IMR-90 (cell line): ENCODE results near the gene ACOX3. TPM values are rescaled to one million over a fixed set of nuclear protein-coding genes. Genes with fewer than 3 reads are reported as not detected.
A peak's percentile ranks its signal among the peaks of the same experiment; 100 is the strongest.

ENCODE experiments used
- ATAC-seq: fragments of 200-7000 bp; cut with Tn5 transposase; 2 replicates; pipeline ENCODE4 v1.9.1; 2020; ENCODE audit warnings: low read depth, mild to moderate bottlenecking, moderate library complexity
- Bru-seq: library from RNA; stranded (reverse); fragments of 400-500 nt; gene quantifications from one replicate; lab custom pipeline; 2021; lab: Mats Ljungman, UMichigan
- BruChase-seq, 2 experiments: library from RNA; stranded (reverse); fragments of 400-500 nt; gene quantifications; one replicate each; lab custom pipeline; 2021; lab: Mats Ljungman, UMichigan
- BruUV-seq: library from RNA; stranded (reverse); fragments of 400-500 nt; replicated peaks from 2 replicates; lab custom pipeline; 2021; lab: Mats Ljungman, UMichigan
- CTCF ChIA-PET: fragments of 300-600 bp; formaldehyde crosslinking; extraction: SDS; loops from one replicate; lab custom pipeline; 2021; ENCODE audit warnings: antibody characterized with exemption; lab: Yijun Ruan, JAX
- POLR2A ChIA-PET: fragments of 300-600 bp; sonication (Branson Sonifier 250); formaldehyde crosslinking; loops from one replicate; lab custom pipeline; 2022; ENCODE audit warnings: antibody characterized with exemption; ENCODE audit not compliant: unreplicated experiment; lab: Charles Lee
- DNase-seq: peaks from one replicate; pipeline ENCODE4 v3.0.0; 2013
- H2AFZ ChIP-seq: replicated peaks from 2 replicates; pipeline ENCODE3; 2013; ENCODE audit warnings: low read length, mild to moderate bottlenecking; ENCODE audit not compliant: poor library complexity
- H2AK5ac ChIP-seq: 2 replicates; pipeline ENCODE4 v1.6.1; 2013; ENCODE audit warnings: low read depth, low read length, inconsistent platforms
- H2AK9ac ChIP-seq: replicated peaks from 2 replicates; pipeline ENCODE3; 2013; ENCODE audit warnings: mild to moderate bottlenecking, low read depth, low read length, moderate library complexity; ENCODE audit not compliant: poor library complexity
- H2BK120ac ChIP-seq: 2 replicates; pipeline ENCODE4 v1.6.1; 2013; ENCODE audit warnings: low read depth, low read length, inconsistent platforms
- H2BK15ac ChIP-seq: 3 replicates; pipeline ENCODE4 v1.6.1; 2013; ENCODE audit warnings: low read depth, low read length, inconsistent platforms
- H2BK20ac ChIP-seq: 2 replicates; pipeline ENCODE4 v1.6.1; 2013; ENCODE audit warnings: low read depth, mild to moderate bottlenecking, inconsistent platforms, low read length, moderate library complexity
- H2BK5ac ChIP-seq: 2 replicates; pipeline ENCODE4 v1.6.1; 2013; ENCODE audit warnings: mild to moderate bottlenecking, low read depth, low read length, inconsistent platforms; ENCODE audit not compliant: poor library complexity, severe bottlenecking
- H3K14ac ChIP-seq: replicated peaks from 2 replicates; pipeline ENCODE4 v1.6.1; 2013; ENCODE audit warnings: low read depth, low read length, inconsistent platforms
- H3K18ac ChIP-seq: 2 replicates; pipeline ENCODE4 v1.6.1; 2013; ENCODE audit warnings: low read depth, low read length, control low read depth
- H3K23ac ChIP-seq: 2 replicates; pipeline ENCODE4 v1.6.1; 2013; ENCODE audit warnings: low read depth, low read length, inconsistent platforms
- H3K27ac ChIP-seq: 2 replicates; pipeline ENCODE4 v1.5.1; 2013; ENCODE audit warnings: mild to moderate bottlenecking, control low read depth, low read length; ENCODE audit not compliant: insufficient read depth
- H3K27me3 ChIP-seq: 2 replicates; pipeline ENCODE4 v1.6.1; 2013; ENCODE audit warnings: low read length; ENCODE audit not compliant: control insufficient read depth, insufficient read depth
- H3K36me3 ChIP-seq: 2 replicates; pipeline ENCODE4 v1.6.1; 2013; ENCODE audit warnings: low read length, mixed read lengths; ENCODE audit not compliant: control insufficient read depth, insufficient read depth
- H3K4ac ChIP-seq: 2 replicates; pipeline ENCODE4 v1.6.1; 2013; ENCODE audit warnings: low read depth, low read length, inconsistent platforms
- H3K4me1 ChIP-seq: 2 replicates; pipeline ENCODE4 v1.6.1; 2013; ENCODE audit warnings: low read length, mixed read lengths; ENCODE audit not compliant: control insufficient read depth, insufficient read depth
- H3K4me2 ChIP-seq: 2 replicates; pipeline ENCODE4 v1.6.1; 2013; ENCODE audit warnings: low read depth, mild to moderate bottlenecking, control low read depth, low read length, moderate library complexity
- H3K4me3 ChIP-seq: 2 replicates; pipeline ENCODE4 v1.5.1; 2013; ENCODE audit warnings: low read depth, mild to moderate bottlenecking, control low read depth, low read length, moderate library complexity; ENCODE audit not compliant: insufficient read depth
- H3K56ac ChIP-seq: 2 replicates; pipeline ENCODE4 v1.6.1; 2013; ENCODE audit warnings: low read length, inconsistent platforms; ENCODE audit not compliant: insufficient read depth; ENCODE audit errors: extremely low read depth
- H3K79me1 ChIP-seq, 2 experiments: 2 replicates each; pipeline ENCODE4 v1.6.1; 2013; ENCODE audit warnings: low read length in 2 of 2, inconsistent platforms in 1 of 2, low read depth in 1 of 2
- H3K9ac ChIP-seq: 2 replicates; pipeline ENCODE4 v1.6.1; 2013; ENCODE audit warnings: low read depth, low read length, control low read depth
- H3K9me1 ChIP-seq: 2 replicates; pipeline ENCODE4 v1.6.1; 2013; ENCODE audit warnings: low read length, inconsistent platforms; ENCODE audit not compliant: insufficient read depth
- H3K9me3 ChIP-seq: 2 replicates; pipeline ENCODE4 v1.6.1; 2013; ENCODE audit warnings: low read length; ENCODE audit not compliant: control insufficient read depth, insufficient read depth
- H4K20me1 ChIP-seq: 2 replicates; pipeline ENCODE4 v1.6.1; 2013; ENCODE audit warnings: low read length, inconsistent platforms; ENCODE audit not compliant: insufficient read depth
- H4K5ac ChIP-seq: 2 replicates; pipeline ENCODE4 v1.6.1; 2013; ENCODE audit warnings: mild to moderate bottlenecking, low read depth, low read length, control low read depth
- H4K8ac ChIP-seq, 2 experiments: 2 replicates each; pipeline ENCODE4 v1.6.1; 2013; ENCODE audit warnings: low read depth in 2 of 2, low read length in 2 of 2, control low read depth in 1 of 2, inconsistent platforms in 1 of 2
- H4K91ac ChIP-seq: 2 replicates; pipeline ENCODE4 v1.6.1; 2013; ENCODE audit warnings: low read depth, low read length, inconsistent platforms; ENCODE audit not compliant: insufficient read depth
- BHLHE40 ChIP-seq: fragments of 150-350 bp; IDR thresholded peaks from 2 replicates; pipeline ENCODE4 v1.6.1; 2016; ENCODE audit warnings: mild to moderate bottlenecking, low read depth, low read length
- CEBPB ChIP-seq: IDR thresholded peaks from 2 replicates; pipeline ENCODE4 v1.6.1; 2012; ENCODE audit warnings: low read depth, low read length, improper control_type of control experiment
- CTCF ChIP-seq: conservative IDR thresholded peaks from 2 replicates; pipeline ENCODE4 v1.5.1; 2012; ENCODE audit warnings: mild to moderate bottlenecking, low read depth, low read length, improper control_type of control experiment
- MAZ ChIP-seq: IDR thresholded peaks from 2 replicates; pipeline ENCODE4 v1.6.1; 2012; ENCODE audit warnings: low read depth, mild to moderate bottlenecking, low read length, improper control_type of control experiment, moderate library complexity, borderline replicate concordance
- MXI1 ChIP-seq: IDR thresholded peaks from 2 replicates; pipeline ENCODE4 v1.6.1; 2012; ENCODE audit warnings: low read depth, mild to moderate bottlenecking, low read length, moderate library complexity, borderline replicate concordance
- NFE2L2 ChIP-seq: fragments of 150-350 bp; IDR thresholded peaks from 2 replicates; pipeline ENCODE4 v1.6.1; 2016; ENCODE audit warnings: low read depth, mild to moderate bottlenecking, low read length
- RFX5 ChIP-seq: IDR thresholded peaks from 2 replicates; pipeline ENCODE4 v1.8.0; 2012; ENCODE audit warnings: low read depth, mild to moderate bottlenecking, low read length, moderate library complexity
- SMC3 ChIP-seq: fragments of 150-350 bp; IDR thresholded peaks from 2 replicates; pipeline ENCODE4 v1.6.1; 2016; ENCODE audit warnings: low read depth, mild to moderate bottlenecking, antibody characterized with exemption, low read length, moderate library complexity
- USF2 ChIP-seq: fragments of 150-350 bp; IDR thresholded peaks from 2 replicates; pipeline ENCODE4 v1.6.1; 2017; ENCODE audit warnings: mild to moderate bottlenecking, antibody characterized with exemption, low read length, low read depth
- WGBS, 2 experiments: methylation state at CpG; one replicate each; pipeline versions ENCODE4 v1.1.5 to v1.1.7; 2013; ENCODE audit warnings: missing lambda C conversion rate in 2 of 2; ENCODE audit not compliant: insufficient read length in 1 of 2; ENCODE audit errors: extremely low coverage in 2 of 2; 5-methylcytosine and 5-hydroxymethylcytosine counted together
- dilution Hi-C: fragments of 300-500 bp; cut with HindIII; formaldehyde crosslinking; loops from one replicate; pipeline ENCODE4 v1.14.3; 2018; ENCODE audit warnings: low sequenced_read_pairs; ENCODE audit not compliant: unreplicated experiment
- in situ Hi-C: fragments of 300-500 bp; cut with MboI; formaldehyde crosslinking; loops from 3 replicates; pipeline ENCODE4 v1.14.3; 2019; ENCODE audit warnings: low sequenced_read_pairs, inconsistent platforms, mixed read lengths
- intact Hi-C: fragments of 100-400 bp; cut with micrococcal nuclease; formaldehyde crosslinking; loops from 2 replicates; pipeline ENCODE4 v1.10.0; 2022
- long read RNA-seq: library from polyadenylated mRNA; unstranded; transcript quantifications from one replicate; pipeline ENCODE4 v2.0.0, GENCODE V29; 2021; ENCODE audit not compliant: unreplicated experiment
- polyA plus RNA-seq, 3 experiments: library from polyadenylated mRNA; depleted of rRNA; stranded (reverse); fragments of >200 nt; gene quantifications; 2 replicates each; pipeline ENCODE4 v1.2.3, GENCODE V29; 2012; ENCODE audit warnings: low replicate concordance in 1 of 3
- total RNA-seq: library from RNA; depleted of rRNA; stranded (reverse); fragments of >200 nt; gene quantifications from 2 replicates; pipeline ENCODE4 v1.2.3, GENCODE V29; 2012; rRNA removed

Gene ACOX3
- 24.2 and 25.8 TPM in 2 replicates for total RNA-seq
- 13.2 and 15.2 TPM in 2 replicates for polyA plus RNA-seq (2012; rRNA removed)
- polyA plus RNA-seq (2012; cell fraction: cytosol; rRNA removed): 8.9 and 9.6 TPM in 2 replicates
- 18.2 and 21.1 TPM in 2 replicates for polyA plus RNA-seq (2012; cell fraction: nucleus; rRNA removed; ENCODE audit: low replicate concordance)
- Bru-seq, nascent RNA: percentile 75 among the genes with signal in this experiment
- percentile 79 among the genes with signal in this experiment for BruChase-seq, experiment 1, labeled RNA remaining after a 6-hour chase
- BruChase-seq, experiment 2, labeled RNA remaining after a 2-hour chase: percentile 82 among the genes with signal in this experiment
- long read RNA-seq, transcript ACOX3-201 (18 exons, 2,860 nt): minor isoform, 6 of 33 reads
- long read RNA-seq, transcript ACOX3-203 (18 exons, 2,253 nt): major isoform, 9 of 33 reads
- long read RNA-seq, partial matches to known transcripts: 9 of 33 reads
- long read RNA-seq, other reads (novel, unspliced or antisense): 9 of 33 reads

GRCh38 chr4:8440492-8441311 lies at the start of gene ACOX3, which contains the start of gene TRMT44:
Gene ACOX3, minus strand, starts transcription at chr4:8440723. Its CDS starts 24,202 bp downstream, at chr4:8416521.
Gene TRMT44, plus strand, starts transcription at chr4:8440777. Its CDS starts 46 bp downstream, at chr4:8440823.
- H3K18ac ChIP-seq: peak within 1 kb of the TSS; percentile 72; the same call in 1 of the 2 replicates
- H4K5ac ChIP-seq: peak within 1 kb of the TSS; percentile 85
- H3K9ac ChIP-seq: peak within 1 kb of the TSS; percentile 98
- H4K20me1 ChIP-seq: peaks cover 23% of the 10 kb centered on the region; the same call in 1 of the 2 replicates
- peaks cover 30 to 79% of the 10 kb centered on the region in 2 experiments for H3K79me1 ChIP-seq
- H3K14ac ChIP-seq: peak within 1 kb of the TSS; percentile 100
- CTCF ChIA-PET: no interaction called here
- peak within 1 kb of the TSS; percentile 94 for H3K27ac ChIP-seq
- peaks cover 12% of the 10 kb centered on the region for H3K4me1 ChIP-seq
- dilution Hi-C loops (no loop called here), in situ Hi-C loops (loop anchor here (25.0 kb wide), 1 partner anchor 1647 kb away; no protein-coding TSS in a partner anchor), intact Hi-C loops (no loop called here)
- H3K4me2 ChIP-seq: peak within 1 kb of the TSS; percentile 95
- peak within 1 kb of the TSS; percentile 95 for H2BK5ac ChIP-seq
- peak within 1 kb of the TSS; percentile 99 for H3K56ac ChIP-seq
- peak within 1 kb of the TSS; percentile 97 for H3K23ac ChIP-seq
- 1% methylated on average over 36 of the region's 60 CpGs; no CpG with 5 or more reads in 1 of the 2 experiments for WGBS, 2 experiments
- H3K9me3 ChIP-seq: no peaks in the 10 kb centered on the region
- H2BK15ac ChIP-seq: peak within 1 kb of the TSS; percentile 74; the same call in 2 of the 3 replicates
- H2AK5ac ChIP-seq: peak within 1 kb of the TSS; percentile 94
- H2AK9ac ChIP-seq: peak within 1 kb of the TSS; percentile 99
- ATAC-seq (peak; percentile 80), DNase-seq (peak; percentile 88)
- peak within 1 kb of the TSS; percentile 20; the same call in 1 of the 2 replicates for H2BK20ac ChIP-seq
- H2AFZ ChIP-seq: peak within 1 kb of the TSS; percentile 97
- H4K91ac ChIP-seq: peak within 1 kb of the TSS; percentile 89
- peak within 1 kb of the TSS; percentile 74 for H2BK120ac ChIP-seq
- POLR2A ChIA-PET: no interaction called here
- no peaks in the 10 kb centered on the region for H3K36me3 ChIP-seq
- H4K8ac ChIP-seq: peak within 1 kb of the TSS; percentile 89 to 96
- TSS peak; percentile 71 for BruUV-seq
- peak within 1 kb of the TSS; percentile 99 for H3K4ac ChIP-seq
- peaks cover 9% of the 10 kb centered on the region; the same call in 1 of the 2 replicates for H3K9me1 ChIP-seq
- H3K4me3 ChIP-seq: peak within 1 kb of the TSS; percentile 79
- H3K27me3 ChIP-seq: no peaks in the 10 kb centered on the region
- TF ChIP-seq MAZ (peak; percentile 60; the same call in 1 of the 2 replicates), NFE2L2 (0 out of 2 replicates have a peak, but pooled peaks have one; percentile 7), SMC3 (no peak), BHLHE40 (no peak), MXI1 (peak; percentile 98), CTCF (no peak), USF2 (0 out of 2 replicates have a peak, but pooled peaks have one; percentile 20), CEBPB (no peak), RFX5 (no peak)
